ENCODE measurements around the gene HOXA11.

Gene HOXA11

DNA sequence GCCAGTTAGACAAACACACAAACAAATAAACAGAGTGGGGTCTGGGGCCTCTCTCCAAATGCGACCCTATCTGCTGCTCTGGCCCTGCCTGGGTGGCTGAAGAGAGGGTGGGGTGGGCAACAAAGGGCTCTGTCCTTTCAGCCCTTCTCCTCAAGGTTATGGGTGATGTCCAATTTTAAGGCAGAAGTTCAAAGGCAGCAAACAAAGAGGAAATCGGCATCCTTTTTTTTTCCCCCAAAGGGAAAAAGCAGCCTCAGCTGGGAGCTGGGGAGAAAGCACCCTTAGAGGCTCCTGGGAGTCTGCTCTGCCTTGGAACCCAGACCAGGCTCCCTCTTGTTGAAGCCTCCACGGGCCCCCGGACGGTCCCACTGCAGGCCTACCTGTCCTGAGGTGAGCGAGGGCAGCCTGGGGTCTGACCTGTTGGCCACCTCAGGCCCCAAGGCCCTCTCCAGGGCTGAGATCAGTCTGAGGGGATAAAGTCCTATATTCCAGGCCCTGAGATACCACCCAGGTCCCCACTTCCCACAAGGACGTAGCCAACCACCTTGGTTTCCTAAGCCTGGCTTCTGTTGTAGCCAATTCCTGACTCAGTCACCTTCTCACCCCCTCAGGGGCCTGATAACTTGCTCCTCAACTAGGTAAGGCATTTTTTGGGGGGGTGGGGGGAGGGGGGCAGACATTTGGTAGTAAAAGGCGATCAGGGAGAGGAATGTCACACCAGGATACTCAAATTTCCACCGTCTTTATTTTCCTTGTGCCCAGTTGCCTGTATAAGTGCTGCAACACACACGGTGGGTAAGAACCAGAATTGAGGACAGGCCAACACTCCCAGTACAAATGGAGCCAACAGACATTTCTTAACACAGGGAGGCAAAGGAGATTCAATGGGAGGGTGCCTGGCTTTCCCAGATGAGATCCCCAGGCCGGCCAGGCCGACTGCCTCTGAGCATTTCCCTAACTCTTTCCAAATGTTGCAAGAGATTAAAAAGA is 4.3 kb downstream of the HOXA11 start:
- DNase-seq (ENCODE audit: low spot score in 2 of 2) (no peak), ATAC-seq (no peak)
- H3K36me3 Mint-ChIP-seq = peaks cover 8% of the 10 kb centered on the region
- no peak overlapping the region for H3K27ac Mint-ChIP-seq
- H3K9me3 Mint-ChIP-seq = no peaks in the 10 kb centered on the region
- H3K4me3 Mint-ChIP-seq = no peak overlapping the region
- H3K4me1 Mint-ChIP-seq = peaks cover 27% of the 10 kb centered on the region

DNA sequence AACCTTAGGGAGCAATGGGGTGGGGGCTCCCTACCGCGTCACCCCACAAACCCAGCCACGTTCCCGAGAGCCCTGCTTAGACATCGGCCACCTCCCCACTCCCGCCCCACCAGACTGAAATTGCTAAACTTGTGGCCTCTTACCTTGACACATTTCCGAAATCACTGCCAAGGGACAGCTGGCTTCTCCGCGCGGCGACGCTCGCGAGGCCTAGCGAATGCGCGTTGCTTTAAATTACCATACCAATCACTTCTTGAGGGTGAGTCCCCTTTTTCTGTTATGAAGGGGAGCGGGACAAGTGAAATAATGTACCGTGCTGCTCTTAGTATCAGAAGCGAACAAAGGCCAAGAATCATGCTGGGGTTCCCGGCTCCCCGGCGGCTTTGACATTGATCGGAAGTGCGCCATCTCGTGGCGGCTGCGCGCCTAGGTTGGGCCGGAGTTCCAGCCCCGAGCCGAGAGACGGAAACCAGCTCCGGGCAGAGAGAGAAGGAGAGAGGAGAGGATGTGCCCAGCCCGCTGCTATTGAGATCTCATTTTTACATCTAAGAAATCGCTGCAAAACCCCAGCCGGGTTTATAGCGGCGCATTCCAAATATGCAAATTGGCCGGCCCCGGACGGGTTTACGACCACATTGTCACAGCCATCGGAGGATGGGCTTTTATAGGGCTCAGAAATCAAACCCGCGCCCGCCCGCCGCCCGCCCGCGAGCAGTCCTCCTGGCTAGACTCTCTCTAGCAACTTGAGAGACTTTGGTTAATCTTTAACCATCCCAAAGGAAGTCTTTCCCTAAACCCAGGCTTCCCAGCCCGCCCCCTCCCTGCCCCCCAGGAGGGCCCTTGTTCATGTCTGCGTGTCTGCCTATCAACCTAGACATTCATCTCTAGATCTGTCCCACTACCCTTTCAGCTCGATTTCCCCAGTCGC is 5.3 kb downstream of the HOXA11 start:
- peaks cover 20% of the 10 kb centered on the region for H3K4me1 Mint-ChIP-seq
- H3K27ac Mint-ChIP-seq = no peak overlapping the region
- no peaks in the 10 kb centered on the region for H3K9me3 Mint-ChIP-seq
- peak; percentile 64 to 75 for DNase-seq (ENCODE audit: low spot score in 2 of 2)
- H3K4me3 Mint-ChIP-seq = peak overlapping the region; percentile 35
- H3K36me3 Mint-ChIP-seq = peaks cover under 1% of the 10 kb centered on the region
- ATAC-seq = peak; percentile 77

GRCh38 chr7:27179030-27179429 is 6.0 kb downstream of the HOXA11 start:
- no peak for DNase-seq (ENCODE audit: low spot score in 2 of 2)
- Mint-ChIP-seq H3K36me3 (no peaks in the 10 kb centered on the region), H3K27ac (no peak overlapping the region)

GRCh38 chr7:27178366-27178765 is 6.7 kb downstream of the HOXA11 start:
- Mint-ChIP-seq H3K4me3 (no peak overlapping the region), H3K27ac (no peak overlapping the region), H3K36me3 (no peaks in the 10 kb centered on the region), H3K9me3 (no peaks in the 10 kb centered on the region), H3K4me1 (peaks cover 19% of the 10 kb centered on the region)
- DNase-seq (ENCODE audit: low spot score in 2 of 2) = no peak
- ATAC-seq = no peak

More at GRCh38 chr7:27179030-27179429, 6.0 kb downstream of the HOXA11 start:
- no peak overlapping the region for H3K4me3 Mint-ChIP-seq
- H3K9me3 Mint-ChIP-seq = no peaks in the 10 kb centered on the region
- ATAC-seq = no peak
- H3K4me1 Mint-ChIP-seq = peaks cover 19% of the 10 kb centered on the region

DNA sequence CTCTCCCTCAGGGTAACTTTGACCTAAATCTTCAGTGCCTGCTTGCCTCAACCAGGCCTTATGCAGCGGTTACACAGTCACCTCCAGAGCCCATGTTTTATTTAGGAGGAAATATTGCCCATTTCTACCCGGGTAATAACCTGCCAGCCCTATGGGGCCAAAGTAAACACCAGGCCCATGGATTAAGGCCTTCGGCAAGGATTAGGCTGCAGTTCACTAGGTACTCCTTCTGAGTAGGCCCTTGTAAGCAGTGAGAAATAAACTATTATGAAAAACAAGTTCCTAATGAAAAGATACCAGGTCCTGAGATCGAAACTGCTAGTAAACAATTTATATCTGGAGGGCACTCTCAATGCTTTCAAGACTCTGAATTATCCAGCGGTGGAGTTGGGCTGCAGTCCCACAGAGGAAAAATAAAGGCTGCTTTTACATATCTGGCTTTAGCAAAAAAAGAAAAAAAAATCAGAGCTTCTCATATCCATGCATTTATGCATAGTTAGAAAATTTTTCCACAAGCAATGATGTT is 7.2 kb downstream of the HOXA11 start:
- no peaks in the 10 kb centered on the region for H3K9me3 Mint-ChIP-seq
- no peaks in the 10 kb centered on the region for H3K36me3 Mint-ChIP-seq
- DNase-seq (ENCODE audit: low spot score in 2 of 2) (no peak), ATAC-seq (no peak)
- peaks cover 19% of the 10 kb centered on the region for H3K4me1 Mint-ChIP-seq
- no peak overlapping the region for H3K4me3 Mint-ChIP-seq
- no peak overlapping the region for H3K27ac Mint-ChIP-seq

- Mint-ChIP-seq H3K4me3 (no peak overlapping the region), H3K4me1 (peaks cover 24% of the 10 kb centered on the region), H3K27ac (no peak overlapping the region), H3K36me3 (no peaks in the 10 kb centered on the region), H3K9me3 (no peaks in the 10 kb centered on the region)
- DNase-seq (ENCODE audit: low spot score in 2 of 2) (no peak), ATAC-seq (no peak)
Observed at GRCh38 chr7:27176962-27177794, 7.9 kb downstream of the HOXA11 start.

DNA sequence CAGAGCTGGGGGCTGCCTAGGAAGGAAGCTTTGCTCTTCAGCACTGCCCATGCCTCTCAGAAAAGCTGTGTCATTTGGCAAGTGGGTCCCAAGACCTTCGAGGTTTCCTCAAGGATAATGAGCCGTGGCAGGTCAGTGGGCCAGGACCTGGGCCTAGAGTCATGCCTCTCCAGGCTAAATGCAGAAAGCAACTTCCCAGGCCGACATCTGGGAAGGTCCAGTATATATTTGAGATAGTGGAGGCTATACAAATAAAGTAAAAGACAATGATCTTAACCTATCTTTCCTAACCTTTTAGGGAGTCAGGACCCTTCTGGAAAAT is 8.5 kb downstream of the HOXA11 start:
- H3K36me3 Mint-ChIP-seq = no peaks in the 10 kb centered on the region
- DNase-seq (ENCODE audit: low spot score in 2 of 2) = no peak

GRCh38 chr7:27175626-27176523 is 9.2 kb downstream of the HOXA11 start:
- Mint-ChIP-seq H3K4me1 (peaks cover 34% of the 10 kb centered on the region), H3K36me3 (no peaks in the 10 kb centered on the region), H3K9me3 (no peaks in the 10 kb centered on the region), H3K27ac (no peak overlapping the region), H3K4me3 (no peak overlapping the region)
- ATAC-seq (no peak), DNase-seq (ENCODE audit: low spot score in 2 of 2) (no peak)

More for the DNA sequence above, 8.5 kb downstream of the HOXA11 start:
- H3K27ac Mint-ChIP-seq = no peak overlapping the region
- ATAC-seq = no peak
- H3K4me3 Mint-ChIP-seq = no peak overlapping the region
- H3K9me3 Mint-ChIP-seq = no peaks in the 10 kb centered on the region
- H3K4me1 Mint-ChIP-seq = peaks cover 31% of the 10 kb centered on the region

GRCh38 chr7:27174874-27175625 is 10.0 kb downstream of the HOXA11 start:
- H3K36me3 Mint-ChIP-seq = no peaks in the 10 kb centered on the region
- ATAC-seq = no peak
- peaks cover 29% of the 10 kb centered on the region for H3K4me1 Mint-ChIP-seq
- H3K9me3 Mint-ChIP-seq = no peaks in the 10 kb centered on the region
- H3K27ac Mint-ChIP-seq = no peak overlapping the region
- DNase-seq (ENCODE audit: low spot score in 2 of 2) = no peak
- peak overlapping the region; percentile 63 for H3K4me3 Mint-ChIP-seq

DNA sequence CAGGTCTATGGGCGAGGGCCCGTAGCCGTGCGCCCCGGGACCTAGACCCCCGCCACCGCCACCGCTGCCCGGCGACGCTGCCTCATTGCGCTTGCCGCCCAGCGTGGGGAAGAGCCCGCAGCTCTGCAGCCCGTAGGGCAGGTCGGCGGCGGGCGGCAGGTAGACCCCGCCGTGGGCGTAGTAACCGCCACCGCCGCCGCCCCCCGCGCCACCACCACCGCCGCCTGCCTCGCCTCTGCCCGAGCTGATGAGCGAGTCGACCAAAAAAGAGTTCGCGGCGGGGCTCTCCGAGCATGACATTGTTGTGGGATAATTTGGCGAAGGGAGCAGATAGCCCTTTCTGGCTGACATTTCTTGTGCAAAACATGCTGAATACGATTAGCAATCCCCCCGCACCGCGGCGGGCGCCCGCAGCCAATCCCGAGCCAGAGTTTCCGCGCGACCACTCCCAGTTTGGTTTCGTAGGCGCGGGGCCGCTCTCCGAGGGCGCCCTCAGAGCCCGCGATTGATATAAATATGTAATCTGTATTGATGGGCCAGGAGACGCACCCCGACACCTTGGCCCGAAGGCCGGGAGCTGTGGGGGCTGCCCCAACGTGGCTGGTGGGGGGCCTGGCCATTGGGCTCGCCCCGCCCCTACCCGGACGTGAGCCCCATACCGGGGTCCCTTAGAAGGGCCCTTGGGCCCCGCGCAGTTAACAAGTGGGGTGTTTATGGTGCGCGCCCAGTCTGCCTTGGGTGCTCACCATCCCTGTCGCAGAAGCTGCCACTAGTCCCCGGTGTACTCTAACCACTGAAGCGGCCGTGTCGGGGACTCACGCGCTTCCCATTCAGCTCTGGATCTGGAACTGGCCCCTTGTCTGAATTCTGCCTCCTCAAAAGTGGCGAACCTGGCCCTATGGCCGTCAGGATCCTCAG is 10.8 kb downstream of the HOXA11 start, which contains the start of gene HOXA10:
HOXA10 (minus strand) TSS at position 365 of the 918 bp plus-strand sequence; CDS start at position 351, 14 bp downstream.
- H3K4me3 Mint-ChIP-seq = peak within 1 kb of the TSS; percentile 63
- ATAC-seq = no peak
- no peaks in the 10 kb centered on the region for H3K36me3 Mint-ChIP-seq
- H3K9me3 Mint-ChIP-seq = no peaks in the 10 kb centered on the region
- peaks cover 26% of the 10 kb centered on the region for H3K4me1 Mint-ChIP-seq
- no peak within 1 kb of the TSS for H3K27ac Mint-ChIP-seq
- DNase-seq (ENCODE audit: low spot score in 2 of 2) = no peak

DNA sequence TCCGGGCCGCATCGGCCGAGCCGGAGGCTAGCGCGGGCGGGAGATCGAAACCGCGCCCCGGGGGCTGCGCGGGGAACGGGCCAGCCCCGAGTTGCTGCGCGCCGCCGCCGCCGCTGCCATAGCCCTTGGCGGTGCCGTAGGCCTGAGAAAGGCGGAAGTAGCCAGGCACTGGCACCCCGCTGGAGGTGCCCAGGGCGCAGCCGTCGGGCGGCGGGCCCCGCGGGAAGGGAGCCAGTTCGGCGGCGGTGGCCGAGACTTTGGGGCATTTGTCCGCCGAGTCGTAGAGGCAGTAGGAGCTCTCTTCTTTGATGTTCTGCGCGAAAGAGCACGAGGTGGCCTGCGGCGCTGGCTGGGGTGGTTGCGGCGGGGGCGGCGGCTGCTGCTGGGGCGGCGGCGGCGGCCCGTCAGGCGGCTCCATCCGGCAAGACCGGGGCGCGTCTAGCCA is 11.5 kb downstream of the HOXA11 start:
- ATAC-seq = peak; percentile 81
- Mint-ChIP-seq H3K4me3 (peak overlapping the region; percentile 63), H3K4me1 (peaks cover 31% of the 10 kb centered on the region), H3K27ac (no peak overlapping the region), H3K36me3 (no peaks in the 10 kb centered on the region), H3K9me3 (no peaks in the 10 kb centered on the region)
- no peak for DNase-seq (ENCODE audit: low spot score in 2 of 2)

- peak overlapping the region; percentile 63 for H3K4me3 Mint-ChIP-seq
- H3K27ac Mint-ChIP-seq = no peak overlapping the region
- ATAC-seq (peak; percentile 52), DNase-seq (ENCODE audit: low spot score in 2 of 2) (no peak)
- H3K36me3 Mint-ChIP-seq = no peaks in the 10 kb centered on the region
- no peaks in the 10 kb centered on the region for H3K9me3 Mint-ChIP-seq
- peaks cover 34% of the 10 kb centered on the region for H3K4me1 Mint-ChIP-seq
Observed at GRCh38 chr7:27172823-27173510, 12.1 kb downstream of the HOXA11 start.
